HUDEP-2 (cell line): ENCODE data around the gene PARVG.

Source experiments
- DNase-seq, 76 experiments: peaks; one replicate each; lab custom pipeline; 2025; ENCODE audit not compliant: unreplicated experiment in 76 of 76; lab: John Stamatoyannopoulos, UW

PARVG gene

DNA sequence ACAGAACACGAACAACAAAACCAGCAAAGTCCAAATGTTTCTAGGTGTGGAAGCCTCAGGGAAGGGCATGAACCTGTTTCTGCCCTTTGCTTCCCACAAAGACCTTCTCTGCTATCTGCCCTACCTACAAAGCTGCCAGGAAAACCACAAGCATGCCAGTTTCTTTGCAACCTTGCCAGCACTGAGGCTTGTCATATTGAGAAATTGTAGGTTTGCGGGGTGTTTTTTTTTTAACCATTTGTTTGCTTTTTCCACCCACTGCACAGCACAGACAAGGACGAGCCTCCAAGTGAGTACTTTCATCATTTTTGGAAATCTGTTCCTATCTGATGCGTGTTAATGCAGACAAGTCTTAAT lies 12.8 kb downstream of the PARVG start:
- DNase-seq, result no peak

DNA sequence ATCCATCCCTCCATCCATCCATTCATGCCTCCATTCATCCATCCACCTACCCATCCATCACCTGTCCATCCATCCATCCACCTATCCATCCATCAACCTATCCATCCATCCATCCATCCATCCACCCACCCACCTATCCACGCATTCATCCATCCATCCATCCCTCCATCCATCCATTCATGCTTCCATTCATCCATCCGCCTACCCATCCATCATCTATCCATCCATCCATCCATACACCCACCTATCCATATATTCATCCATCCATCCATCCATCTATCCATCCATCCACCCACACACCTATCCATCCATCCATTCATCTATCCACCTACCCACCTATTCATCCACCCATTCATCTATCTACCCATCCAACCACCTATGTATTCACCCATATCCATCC lies 13.8 kb downstream of the PARVG start:
- no peak for DNase-seq

- no peak for DNase-seq
Observed at GRCh38 chr22:44195189-44195871, 14.6 kb downstream of the PARVG start.

GRCh38 chr22:44196241-44196640 lies 15.5 kb downstream of the PARVG start:
- no peak for DNase-seq

DNA sequence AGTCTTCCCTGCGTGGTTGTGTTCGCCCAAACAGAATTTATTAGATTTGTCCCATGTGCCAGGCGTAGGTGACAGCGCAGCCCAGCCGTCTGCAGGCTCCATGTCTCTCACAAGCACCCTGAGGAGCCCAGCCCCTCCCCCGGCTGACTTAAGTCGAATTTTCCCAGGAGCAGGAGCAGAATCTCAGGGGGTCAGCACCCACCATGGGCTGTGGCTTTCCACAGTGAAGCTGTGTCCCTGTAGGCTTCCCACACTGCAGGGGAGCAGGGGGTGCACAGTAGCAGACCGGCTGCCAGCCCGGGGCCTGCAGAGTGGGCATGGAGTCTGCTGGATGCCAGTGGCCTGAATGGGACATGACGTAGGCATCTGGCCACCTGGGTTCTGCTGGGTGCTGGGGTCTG lies 16.0 kb downstream of the PARVG start:
- no peak for DNase-seq

- DNase-seq, result no peak
Observed at GRCh38 chr22:44197271-44197670, 16.5 kb downstream of the PARVG start.

DNA sequence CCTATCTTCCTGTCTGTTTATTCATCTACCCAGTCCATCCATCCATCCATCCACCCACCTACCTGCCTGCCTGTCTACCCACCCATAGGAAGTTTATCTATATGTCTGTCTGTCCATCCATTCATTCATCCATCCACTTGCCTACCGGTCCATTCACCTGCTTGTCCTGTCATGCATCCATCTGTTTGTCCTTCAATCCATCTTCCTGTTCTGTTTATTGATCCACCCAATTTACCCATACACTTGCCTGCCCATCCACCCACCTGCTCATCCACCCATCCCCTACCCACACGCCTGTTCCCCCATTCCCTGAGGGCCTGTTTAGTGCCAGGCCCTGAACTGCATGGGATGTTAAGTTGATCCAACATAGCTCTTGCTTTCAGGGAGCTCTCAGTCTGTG lies 18.4 kb downstream of the PARVG start:
- no peak for DNase-seq

DNA sequence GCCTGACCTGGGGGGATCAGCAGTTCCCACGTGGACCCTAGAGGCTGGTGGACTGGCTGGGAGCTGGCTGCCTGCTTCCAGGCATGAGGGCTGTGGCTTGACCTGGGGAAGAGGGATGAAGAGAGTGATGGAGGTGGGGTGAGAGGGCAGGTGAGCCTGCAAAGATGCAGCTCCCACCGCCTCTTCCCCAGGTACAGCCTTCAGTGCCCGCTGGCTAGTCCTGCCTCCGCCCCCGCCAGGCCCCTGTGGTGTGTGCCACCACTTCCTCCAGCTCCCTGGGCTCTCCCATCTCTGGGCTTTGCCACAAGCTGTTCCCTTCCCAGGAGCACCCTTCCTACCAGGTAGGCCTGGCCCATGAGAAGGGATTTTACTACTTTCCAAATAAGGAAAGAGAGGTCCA lies 19.1 kb downstream of the PARVG start:
- no peak for DNase-seq

DNA sequence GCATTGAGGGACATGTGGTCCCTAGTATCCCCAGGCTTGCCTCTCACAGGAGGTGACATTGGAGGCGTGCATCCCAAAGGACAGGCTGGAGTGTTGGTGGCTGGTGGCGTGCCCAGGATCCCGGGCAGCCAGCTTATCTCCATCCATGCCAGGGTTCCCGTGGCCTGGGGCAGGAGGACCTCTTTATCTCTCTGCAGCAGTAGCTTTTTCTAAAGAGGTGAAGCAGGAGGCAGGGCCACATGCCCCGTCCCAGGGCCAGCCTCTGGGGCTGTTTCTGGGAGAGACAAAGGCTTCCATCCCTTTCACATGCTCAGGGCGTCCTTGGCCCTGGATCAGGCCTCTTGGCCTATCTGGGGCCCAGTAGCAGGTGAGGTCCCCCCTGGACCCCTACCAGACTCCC lies 19.7 kb downstream of the PARVG start:
- DNase-seq, result no peak

GRCh38 chr22:44200855-44201550 lies 20.3 kb downstream of the PARVG start:
- DNase-seq, result no peak

DNA sequence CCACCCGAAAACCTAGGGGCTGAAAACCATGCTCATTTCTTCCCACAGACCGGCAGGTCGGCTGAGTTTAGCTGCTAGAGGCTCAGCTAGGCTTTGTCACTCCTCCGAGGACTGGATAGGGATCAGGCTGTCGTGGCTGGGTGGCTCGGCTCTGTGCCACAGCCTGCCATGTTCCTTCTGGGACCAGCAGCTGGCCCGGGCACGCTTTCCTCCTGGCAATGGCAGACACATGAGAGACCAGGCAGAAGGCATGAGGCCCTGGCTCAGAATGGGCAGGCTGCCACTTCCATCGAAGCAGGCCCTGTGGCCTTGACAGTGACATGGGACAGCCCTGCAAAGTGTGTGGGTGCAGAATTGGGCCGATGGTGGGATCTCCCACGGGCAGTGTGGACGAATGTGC lies 20.9 kb downstream of the PARVG start:
- no peak for DNase-seq

GRCh38 chr22:44202261-44202789 lies 21.6 kb downstream of the PARVG start:
- no peak for DNase-seq

DNA sequence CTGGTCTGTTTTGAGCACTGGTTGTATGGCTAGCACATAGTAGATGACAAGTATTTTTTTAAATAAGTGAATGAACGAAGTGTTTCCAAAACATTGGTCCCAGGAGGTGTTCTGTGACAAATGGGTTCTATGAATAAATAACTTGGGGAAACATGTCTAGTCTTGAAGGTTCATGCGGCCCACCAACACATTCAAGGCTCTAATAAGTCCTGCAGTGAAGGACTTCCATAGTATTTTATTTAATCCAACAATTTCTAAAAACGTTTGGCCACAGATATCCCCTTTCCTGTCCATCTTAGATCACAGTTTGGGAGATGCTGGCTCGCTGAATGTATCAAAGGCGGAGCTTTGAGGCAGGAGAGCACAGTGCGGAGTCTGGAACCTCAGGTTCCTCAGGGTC lies 22.5 kb downstream of the PARVG start:
- DNase-seq, result no peak

DNA sequence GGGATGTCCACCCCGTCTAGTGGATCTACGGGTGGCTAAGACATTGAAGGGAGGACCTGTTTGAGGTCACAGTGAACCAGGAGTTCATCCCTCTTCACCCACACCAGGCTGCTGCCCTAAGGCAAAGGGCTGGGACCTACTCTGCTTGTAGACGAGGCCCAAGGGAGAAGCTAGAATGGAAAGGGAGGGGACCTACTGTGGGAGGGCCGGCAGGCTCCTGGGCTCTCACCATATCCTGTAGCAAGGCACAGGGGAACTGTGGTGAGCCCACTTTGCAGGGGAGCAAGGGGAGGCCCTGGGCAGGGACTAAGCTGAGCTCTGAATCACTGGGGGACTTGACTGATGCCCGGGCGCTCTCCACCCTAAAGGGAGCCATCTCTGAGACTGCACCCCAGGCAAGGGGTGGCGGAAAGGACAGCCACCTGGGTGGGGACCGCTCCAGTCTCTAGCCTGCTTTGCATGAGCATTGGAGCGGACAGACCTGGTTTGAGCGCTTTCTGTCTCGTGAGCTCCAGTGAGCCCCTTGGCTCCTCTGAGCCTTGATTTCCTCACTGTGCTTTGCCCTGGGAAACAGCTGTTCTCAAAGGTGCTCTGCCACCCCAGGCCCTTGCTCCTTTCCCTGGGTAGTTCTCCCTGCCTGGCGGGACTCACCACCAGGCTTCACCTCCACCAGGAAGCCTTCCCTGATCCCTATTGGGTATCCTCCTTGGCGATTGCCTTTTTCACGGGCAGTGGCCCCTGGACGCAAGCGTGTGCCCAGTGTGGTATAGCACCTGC lies 24.2 kb downstream of the PARVG start:
- DNase-seq, result no peak

DNA sequence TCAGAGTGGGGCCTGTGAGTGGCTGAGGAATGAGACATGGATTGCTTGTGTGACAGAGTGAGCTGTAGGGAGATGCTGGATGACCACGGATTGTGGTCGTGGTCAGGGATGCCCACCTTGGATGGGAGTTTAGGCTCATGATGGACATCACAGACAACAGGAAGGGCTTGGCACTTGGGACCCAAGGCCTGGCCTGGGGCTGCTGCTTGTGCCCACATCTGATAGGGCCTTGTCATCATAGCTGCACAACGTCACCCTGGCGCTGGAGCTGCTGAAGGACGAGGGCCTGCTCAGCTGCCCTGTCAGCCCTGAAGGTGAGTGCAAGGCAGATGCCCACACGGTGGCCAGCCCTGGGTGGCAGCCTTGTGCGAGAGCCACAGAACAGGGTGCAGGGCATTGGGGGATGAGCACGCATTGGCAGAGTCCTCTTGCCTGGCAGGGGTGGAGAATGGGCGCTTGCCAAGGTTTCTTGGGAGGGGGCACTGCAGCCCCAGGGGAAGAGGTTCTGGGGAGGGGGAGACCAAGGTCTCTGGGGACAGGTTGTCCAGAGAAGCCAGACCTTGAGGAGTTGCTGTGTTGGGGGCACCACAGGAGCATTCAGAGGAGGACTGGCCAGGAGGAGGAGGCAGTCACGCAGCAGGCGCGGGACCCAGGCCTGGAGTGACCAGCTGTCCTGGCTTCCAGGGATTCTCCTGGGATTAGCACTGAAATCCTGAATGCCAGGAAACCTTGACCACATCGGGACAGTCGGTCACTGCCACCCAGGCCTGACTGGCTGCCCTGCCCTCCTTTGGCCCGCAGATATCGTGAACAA lies 25.0 kb downstream of the PARVG start:
- no peak for DNase-seq

GRCh38 chr22:44206330-44206645 lies 25.6 kb downstream of the PARVG start:
- DNase-seq, result no peak

DNA sequence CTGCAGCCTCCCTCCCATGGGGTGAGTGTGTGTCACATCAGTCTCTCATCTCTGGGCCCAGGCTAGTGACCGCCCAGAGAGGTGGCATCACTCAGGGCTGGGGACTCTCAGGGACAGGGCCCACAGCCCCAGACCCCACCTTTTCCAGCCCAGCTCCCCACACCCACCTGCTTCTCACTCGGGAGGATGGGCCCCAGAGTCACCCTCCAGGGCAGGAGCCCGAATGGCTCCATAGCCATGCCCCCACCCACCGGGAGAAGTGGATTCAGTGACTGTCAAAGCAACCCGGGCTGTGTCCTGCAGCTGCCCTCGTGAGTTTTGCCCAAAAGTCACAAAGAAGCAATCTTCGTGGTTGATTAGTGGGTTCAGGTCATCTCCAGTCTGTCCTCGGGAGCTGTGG lies 26.0 kb downstream of the PARVG start:
- DNase-seq, result no peak

- DNase-seq, result no peak
Observed at GRCh38 chr22:44207173-44207980, 26.7 kb downstream of the PARVG start.

DNA sequence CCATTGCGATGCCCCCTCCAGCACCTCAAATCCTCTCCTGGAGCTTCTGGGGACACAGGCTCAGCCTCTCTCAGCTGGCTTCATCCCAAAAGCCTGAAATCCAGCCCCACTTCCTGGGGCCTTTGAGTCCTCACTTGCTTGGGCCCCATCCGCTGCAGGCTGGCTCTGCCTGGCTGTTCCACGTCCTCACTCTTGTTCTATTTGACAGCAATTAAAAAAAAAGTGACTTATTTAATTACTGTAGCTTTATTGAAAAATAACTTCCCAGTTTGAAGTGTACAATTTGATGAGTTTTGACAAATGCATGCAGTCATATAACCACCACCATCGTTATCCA lies 27.2 kb downstream of the PARVG start:
- DNase-seq, result no peak

DNA sequence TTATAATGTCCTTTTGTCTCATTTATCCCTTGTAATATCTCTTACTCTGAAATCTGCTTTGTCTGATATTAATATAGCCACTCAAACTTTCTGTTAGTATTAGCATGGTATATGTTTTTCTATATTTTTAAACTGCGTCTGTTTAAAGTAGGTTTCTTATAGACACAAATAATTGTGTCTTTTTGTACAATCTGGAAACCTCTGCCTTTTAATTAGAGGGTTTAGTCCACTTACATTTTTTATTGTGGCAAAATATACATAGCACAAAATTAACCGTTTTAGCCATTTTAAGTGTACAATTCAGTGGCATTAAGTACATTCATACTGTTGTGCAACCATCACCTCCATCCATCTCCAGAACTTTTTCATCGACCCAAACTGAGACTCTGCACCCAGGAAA lies 28.6 kb downstream of the PARVG start:
- no peak for DNase-seq
